Uterus (tissue), 2 donors: Measurements from ENCODE around the gene TRIM44.

Experiments used
- CTCF ChIP-seq, 4 experiments: fragments of 200-600 bp in 2 of 4; fragments of 450-650 bp in 2 of 4; sonication (generic) in 2 of 4; IDR thresholded peaks; one replicate each; pipeline ENCODE4 v1.5.1; 2016 to 2019; ENCODE audit warnings: antibody characterized with exemption in 4 of 4, mild to moderate bottlenecking in 2 of 4, moderate library complexity in 1 of 4
- POLR2A ChIP-seq, 2 donors: fragments of 450-650 bp; IDR thresholded peaks; one replicate each; pipeline ENCODE4 v1.6.1; 2016; ENCODE audit warnings: antibody characterized with exemption in 2 of 2, mild to moderate bottlenecking in 1 of 2, moderate library complexity in 1 of 2

DNA sequence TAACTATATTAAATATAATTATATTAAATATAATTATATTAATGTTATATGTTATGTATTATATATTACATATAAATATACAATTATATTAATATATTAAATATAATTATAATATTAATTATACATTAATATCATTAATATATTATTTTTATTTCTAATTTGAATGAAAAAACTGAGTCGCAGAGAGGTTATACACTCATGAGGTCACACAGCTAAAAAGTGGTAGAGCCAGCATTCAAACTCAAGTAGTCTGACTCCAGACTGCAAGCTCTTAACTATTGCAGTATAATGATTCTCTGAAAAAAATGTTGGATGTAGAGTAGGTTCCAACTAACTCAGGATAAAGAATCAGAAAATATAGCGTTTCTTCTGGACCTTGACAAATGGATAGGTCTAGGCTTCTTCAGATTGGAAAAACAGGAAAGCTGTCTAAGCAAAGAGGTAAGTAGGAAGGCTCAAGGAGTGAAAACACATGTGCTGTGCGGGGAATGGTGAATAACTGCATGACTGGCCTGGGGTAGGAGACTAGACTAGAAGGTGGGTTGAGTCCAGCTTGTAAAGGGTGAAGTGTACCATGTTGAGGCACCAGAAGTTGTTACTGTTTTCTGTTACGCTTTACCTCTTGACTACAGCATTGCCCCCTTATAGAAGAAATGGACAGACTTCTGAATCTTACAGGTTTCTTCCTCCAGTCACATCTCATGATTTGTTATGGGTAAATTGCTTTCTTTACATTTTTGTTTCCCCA lies 80.3 kb downstream of the TRIM44 start:
- TF ChIP-seq CTCF (IDR thresholded peaks at IDR 0.05) (no peak), POLR2A (IDR thresholded peaks at IDR 0.05) (no peak)
